Fibroblast of the conjunctiva (primary cell): ENCODE measurements around the gene B4GALT5.
"Not testable (repeated sequence)": the region's sequence is repeated elsewhere in the genome, so short reads cannot be mapped to it uniquely, and the experiment has no call there.

Source experiments
- DNase-seq: peaks from one replicate; pipeline ENCODE4 v3.0.0-alpha.2; 2010; ENCODE audit warnings: low read depth

B4GALT5 gene

GRCh38 chr20:49713753-49714712 lies at the start of gene B4GALT5:
Gene B4GALT5 (minus strand): TSS chr20:49713878. CDS start chr20:49713690, 188 bp downstream.
- peak; percentile 80 for DNase-seq

- DNase-seq: no peak
These were observed 49.5 kb upstream of the B4GALT5 start for GRCh38 chr20:49762940-49763766.

GRCh38 chr20:49761888-49762287 lies 48.2 kb upstream of the B4GALT5 start:
- not testable (repeated sequence) for DNase-seq

GRCh38 chr20:49759266-49759950 lies 45.7 kb upstream of the B4GALT5 start:
- DNase-seq: no peak

GRCh38 chr20:49758781-49759180 lies 45.1 kb upstream of the B4GALT5 start:
- DNase-seq: no peak

GRCh38 chr20:49757597-49757996 lies 43.9 kb upstream of the B4GALT5 start:
- no peak for DNase-seq

- DNase-seq: no peak
These were observed 42.6 kb upstream of the B4GALT5 start for GRCh38 chr20:49756241-49756640.

GRCh38 chr20:49754596-49754995 lies 40.9 kb upstream of the B4GALT5 start:
- no peak for DNase-seq

- no peak for DNase-seq
These were observed 39.5 kb upstream of the B4GALT5 start for GRCh38 chr20:49753133-49753532.

GRCh38 chr20:49752201-49752903 lies 38.7 kb upstream of the B4GALT5 start:
- DNase-seq: no peak

- no peak for DNase-seq
These were observed 37.7 kb upstream of the B4GALT5 start for GRCh38 chr20:49751397-49751736.

GRCh38 chr20:49750611-49751396 lies 37.1 kb upstream of the B4GALT5 start:
- DNase-seq: no peak

- DNase-seq: no peak
These were observed 35.9 kb upstream of the B4GALT5 start for GRCh38 chr20:49749625-49750024.

GRCh38 chr20:49748525-49748838 lies 34.8 kb upstream of the B4GALT5 start:
- no peak for DNase-seq

- peak; percentile 51 for DNase-seq
These were observed 34.2 kb upstream of the B4GALT5 start for GRCh38 chr20:49747707-49748524.

GRCh38 chr20:49742948-49743347 lies 29.3 kb upstream of the B4GALT5 start:
- DNase-seq: no peak

- no peak for DNase-seq
These were observed 28.3 kb upstream of the B4GALT5 start for GRCh38 chr20:49741977-49742376.

GRCh38 chr20:49740807-49741206 lies 27.1 kb upstream of the B4GALT5 start:
- no peak for DNase-seq

GRCh38 chr20:49739042-49739441 lies 25.4 kb upstream of the B4GALT5 start:
- no peak for DNase-seq

- DNase-seq: no peak
These were observed 23.6 kb upstream of the B4GALT5 start for GRCh38 chr20:49737260-49737659.
